Amniotic epithelial cell (primary cell): ENCODE results near the gene CNOT1.

Experiments
- DNase-seq: peaks from one replicate; pipeline ENCODE4 v3.0.0-alpha.2; 2010; ENCODE audit warnings: low read depth

Gene CNOT1

DNA sequence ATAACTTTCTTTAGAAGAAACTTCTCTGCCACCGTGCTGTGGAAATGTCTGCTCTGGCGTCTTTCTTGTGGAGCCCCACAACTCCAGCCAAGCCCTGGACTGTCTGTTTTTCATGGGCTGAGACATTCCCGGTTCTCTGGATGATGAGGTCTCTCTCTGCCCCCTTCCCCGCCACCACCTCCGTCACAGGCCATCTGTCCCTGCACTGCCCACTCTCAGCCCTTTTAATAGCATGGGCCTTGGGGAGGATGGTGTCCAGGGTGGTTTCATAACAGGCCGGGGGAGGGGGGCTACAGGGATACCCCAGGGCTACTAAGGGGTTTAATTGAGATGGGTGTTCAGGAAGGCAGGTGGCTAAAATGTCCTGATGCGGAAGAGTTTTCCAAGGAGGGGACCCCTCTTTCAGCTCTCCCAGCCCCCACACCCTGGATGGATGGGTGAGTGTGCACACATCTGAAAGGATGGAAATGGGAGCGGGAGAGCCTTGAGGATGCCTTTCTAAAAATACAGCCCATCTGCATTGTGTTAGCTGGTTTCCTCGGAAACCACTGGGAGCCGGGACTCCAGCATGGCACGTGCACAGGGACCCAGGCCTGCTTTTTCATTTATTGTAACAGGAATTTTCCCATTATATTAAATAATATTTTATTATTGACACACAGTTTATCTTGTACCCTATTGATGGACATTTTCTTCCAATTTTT is 144.3 kb downstream of the CNOT1 start:
- no peak for DNase-seq

DNA sequence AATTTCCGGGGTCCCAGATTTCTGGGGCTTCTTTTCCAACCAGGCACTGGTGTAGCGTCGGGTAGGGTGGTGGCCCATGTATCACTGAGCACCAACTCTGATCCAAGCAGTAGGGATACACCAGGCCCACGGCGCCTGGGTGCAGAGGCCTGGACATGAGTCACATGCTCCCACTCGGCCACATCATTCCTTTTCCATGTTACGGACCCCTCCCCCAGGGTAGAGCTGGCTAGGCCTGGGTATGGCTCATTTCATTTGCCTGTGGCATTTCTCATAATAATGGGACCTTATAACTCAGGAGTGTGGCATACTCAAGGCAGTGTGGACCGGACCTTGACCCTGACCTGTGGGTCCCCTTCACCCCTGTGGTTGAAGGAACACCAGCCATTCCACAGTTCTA is 147.7 kb downstream of the CNOT1 start:
- peak; percentile 26 for DNase-seq

DNA sequence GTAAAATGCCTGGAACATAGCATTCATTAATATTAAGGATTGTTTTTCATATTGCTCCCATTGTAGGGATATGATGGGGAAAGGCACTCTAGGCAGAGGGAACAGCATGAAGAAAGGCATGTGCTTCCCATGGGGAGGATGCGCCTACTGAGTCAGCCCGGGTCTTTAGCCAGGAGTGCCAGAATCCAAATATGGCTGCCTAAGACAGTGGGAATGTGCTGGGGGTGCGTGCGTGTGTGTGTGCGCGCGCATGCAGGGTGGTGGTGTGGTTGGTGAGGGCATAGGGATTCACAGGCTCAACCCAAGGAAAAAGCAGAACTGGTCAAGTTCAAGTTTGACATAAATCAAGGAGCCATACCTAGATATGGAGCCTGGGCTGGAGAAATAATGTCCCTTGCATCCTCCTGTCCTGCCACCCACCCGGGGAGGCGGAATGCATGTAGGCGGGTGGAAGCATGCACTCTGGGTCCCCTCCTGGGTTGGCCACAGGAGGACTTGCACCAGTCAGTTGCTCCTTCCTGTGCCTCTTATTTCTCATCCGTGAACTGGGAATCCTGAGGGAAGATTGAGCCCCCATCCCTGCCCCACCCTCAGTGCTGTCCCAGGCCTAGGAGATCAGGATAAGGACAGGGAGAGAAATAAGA is 148.3 kb downstream of the CNOT1 start:
- DNase-seq: no peak

- DNase-seq: no peak
Measured at GRCh38 chr16:58478427-58478826, 151.2 kb downstream of the CNOT1 start.

- DNase-seq: no peak
Measured at GRCh38 chr16:58476791-58477190, 152.8 kb downstream of the CNOT1 start.

GRCh38 chr16:58475091-58475619 is 154.5 kb downstream of the CNOT1 start:
- DNase-seq: no peak

DNA sequence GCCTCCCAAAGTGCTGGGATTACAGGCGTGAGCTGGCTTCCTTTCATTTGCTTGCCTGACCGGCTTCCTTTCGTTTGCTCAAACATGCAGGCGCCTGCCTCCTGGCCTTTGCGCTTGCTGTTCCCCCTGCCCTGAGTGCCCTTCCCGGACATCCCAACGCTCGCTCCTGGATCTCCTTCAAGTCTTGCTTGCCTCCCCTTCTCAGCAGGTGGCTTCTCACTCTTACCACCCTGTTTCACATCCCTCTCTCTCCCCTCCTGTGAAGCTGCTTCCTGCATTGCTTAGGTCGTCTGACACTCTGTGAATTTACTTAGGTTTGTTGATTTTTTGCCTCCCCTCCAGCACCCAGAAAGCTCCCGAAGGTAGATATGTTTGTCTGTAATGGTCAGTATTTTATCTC is 155.3 kb downstream of the CNOT1 start:
- no peak for DNase-seq

DNA sequence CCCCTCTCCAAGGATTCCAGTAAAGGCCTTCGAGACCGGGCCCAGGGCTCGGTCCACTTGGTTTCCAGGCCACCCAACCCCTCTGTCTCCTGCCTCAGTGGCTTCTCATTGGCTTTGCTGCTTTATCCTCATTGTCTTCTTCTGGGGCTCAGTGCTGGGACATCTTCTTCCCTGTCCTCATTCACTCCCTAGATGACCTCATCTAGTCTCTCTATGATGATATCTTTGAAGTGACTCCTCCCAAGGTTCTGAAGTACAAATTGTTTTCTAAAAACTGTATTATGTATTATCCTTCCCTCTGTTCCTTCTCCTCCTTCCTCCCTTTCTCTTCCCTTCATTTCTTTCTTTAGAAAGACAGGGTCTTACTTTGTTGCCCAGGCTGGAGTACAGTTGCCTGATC is 156.8 kb downstream of the CNOT1 start:
- DNase-seq: no peak

DNA sequence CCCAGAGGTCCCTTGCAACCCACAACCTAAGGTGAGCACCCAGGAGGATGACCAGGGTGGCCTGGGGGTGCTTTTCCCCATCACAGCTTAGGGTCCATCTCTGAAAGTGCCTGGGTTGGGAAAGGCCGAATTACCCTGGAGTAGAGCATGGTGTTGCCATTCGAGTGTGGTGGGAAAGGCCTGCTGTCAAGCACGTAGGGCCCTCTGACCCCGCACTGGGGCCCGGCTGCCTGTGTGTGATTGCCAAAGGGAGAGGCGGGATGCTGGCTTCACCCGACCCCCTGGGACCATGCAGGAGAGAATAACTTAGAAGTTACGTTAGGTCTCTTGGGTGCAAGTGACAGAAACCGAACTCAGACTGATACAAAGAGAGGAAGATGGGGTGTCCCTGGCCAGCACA is 157.4 kb downstream of the CNOT1 start:
- DNase-seq: no peak

DNA sequence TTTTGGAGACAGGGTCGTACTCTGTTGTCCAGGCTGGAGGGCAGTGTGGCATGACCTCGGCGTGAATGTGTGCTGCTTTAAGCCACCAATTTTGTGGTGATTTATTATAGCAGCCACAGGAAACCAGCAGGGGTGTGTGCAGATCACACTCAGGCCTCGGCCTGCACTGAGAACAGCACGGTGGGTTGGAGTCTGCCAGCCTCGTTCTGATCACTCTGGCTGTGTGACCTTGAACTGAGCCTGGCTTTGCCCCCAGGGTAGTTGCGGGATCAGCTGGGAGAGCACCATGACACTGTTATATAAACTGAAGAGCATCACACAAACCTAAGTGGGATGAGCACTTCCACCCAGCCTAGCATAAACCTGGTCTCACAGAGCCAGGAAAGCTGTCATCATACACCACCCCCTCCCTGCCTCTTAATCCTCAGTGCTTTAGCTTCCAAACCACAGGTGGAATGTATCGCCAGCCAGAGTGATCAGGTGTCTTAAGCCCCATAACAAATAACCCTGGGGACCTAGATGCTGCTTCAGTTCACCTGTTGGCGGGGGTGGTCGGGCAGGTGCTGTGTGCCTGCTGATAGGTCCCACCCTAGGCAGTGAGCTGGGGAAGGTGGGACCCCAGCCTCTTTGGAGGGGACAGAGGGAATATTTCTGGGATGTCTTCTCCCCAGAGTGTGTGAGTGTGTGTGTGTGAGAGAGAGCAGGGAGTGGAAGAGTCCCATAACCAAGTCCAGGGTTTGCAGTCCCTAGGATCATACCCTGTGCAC is 158.2 kb downstream of the CNOT1 start:
- no peak for DNase-seq
